Measurements from ENCODE around the gene ECE1.
"Not testable (repeated sequence)": the region's sequence is repeated elsewhere in the genome, so short reads cannot be mapped to it uniquely, and the experiment has no call there.

ECE1 gene

GRCh38 chr1:21246905-21247642 lies 43.2 kb downstream of the ECE1 start:
- DNase-seq: no peak

GRCh38 chr1:21245688-21246229 lies 44.5 kb downstream of the ECE1 start:
- no peak for DNase-seq

DNA sequence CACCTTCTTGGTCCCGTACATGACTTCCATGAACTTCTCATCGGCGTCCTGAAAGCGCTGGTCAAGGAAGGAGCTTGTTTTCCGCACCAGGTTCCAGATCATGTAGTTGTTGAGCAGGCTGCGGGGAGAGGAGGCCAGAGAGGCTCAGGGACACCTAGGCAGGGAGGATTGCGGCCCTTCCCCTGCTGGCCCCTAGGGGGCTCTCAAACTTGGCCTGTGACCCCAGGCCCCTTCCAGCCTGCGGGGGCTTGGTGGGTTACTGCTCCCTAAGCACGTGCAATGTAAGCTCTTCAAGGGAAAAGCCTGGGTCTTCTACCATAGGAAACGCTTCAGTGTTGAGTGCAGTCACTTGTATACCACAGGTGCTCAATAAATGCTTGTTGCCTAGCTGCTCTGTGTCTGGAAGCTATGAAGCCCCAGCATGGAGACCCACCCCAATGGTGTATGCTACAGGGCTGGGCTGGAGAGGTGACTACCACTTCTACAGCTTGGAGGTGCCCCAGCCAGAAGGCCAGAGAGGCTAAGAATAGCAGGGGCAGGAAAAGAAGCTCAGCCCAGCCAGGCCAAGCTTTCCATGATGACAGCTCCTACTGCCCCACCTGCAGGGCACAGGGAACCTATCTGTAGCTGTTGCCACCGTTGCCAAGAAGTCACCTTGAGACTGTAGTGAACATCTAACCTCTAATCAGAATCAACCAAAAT lies 45.1 kb downstream of the ECE1 start:
- DNase-seq: no peak

GRCh38 chr1:21244154-21244553 lies 46.1 kb downstream of the ECE1 start:
- DNase-seq: no peak

- no peak for DNase-seq
These were observed 47.4 kb downstream of the ECE1 start for GRCh38 chr1:21242846-21243245.

GRCh38 chr1:21241771-21242581 lies 48.3 kb downstream of the ECE1 start:
- DNase-seq: no peak

DNA sequence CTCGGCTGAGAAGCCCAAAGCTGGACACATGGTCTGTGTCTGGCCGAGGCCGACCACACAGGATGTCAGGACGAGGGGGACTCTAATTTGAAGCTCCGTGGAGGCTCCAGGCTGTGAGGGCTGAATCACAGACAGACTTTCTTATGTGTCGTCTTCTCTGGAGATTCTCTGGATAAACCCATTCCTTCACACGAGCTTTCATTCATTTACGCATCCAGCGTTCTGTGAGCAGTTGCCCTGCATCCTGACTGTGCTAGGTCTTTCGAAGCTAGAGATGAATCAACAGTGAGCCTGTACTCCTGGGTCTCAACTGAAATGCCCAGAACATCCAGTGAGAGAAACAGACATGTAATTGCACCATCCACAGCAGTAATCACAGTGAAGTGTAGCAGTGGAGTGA lies 49.6 kb downstream of the ECE1 start:
- DNase-seq: no peak

GRCh38 chr1:21239221-21239620 lies 51.0 kb downstream of the ECE1 start:
- no peak for DNase-seq

DNA sequence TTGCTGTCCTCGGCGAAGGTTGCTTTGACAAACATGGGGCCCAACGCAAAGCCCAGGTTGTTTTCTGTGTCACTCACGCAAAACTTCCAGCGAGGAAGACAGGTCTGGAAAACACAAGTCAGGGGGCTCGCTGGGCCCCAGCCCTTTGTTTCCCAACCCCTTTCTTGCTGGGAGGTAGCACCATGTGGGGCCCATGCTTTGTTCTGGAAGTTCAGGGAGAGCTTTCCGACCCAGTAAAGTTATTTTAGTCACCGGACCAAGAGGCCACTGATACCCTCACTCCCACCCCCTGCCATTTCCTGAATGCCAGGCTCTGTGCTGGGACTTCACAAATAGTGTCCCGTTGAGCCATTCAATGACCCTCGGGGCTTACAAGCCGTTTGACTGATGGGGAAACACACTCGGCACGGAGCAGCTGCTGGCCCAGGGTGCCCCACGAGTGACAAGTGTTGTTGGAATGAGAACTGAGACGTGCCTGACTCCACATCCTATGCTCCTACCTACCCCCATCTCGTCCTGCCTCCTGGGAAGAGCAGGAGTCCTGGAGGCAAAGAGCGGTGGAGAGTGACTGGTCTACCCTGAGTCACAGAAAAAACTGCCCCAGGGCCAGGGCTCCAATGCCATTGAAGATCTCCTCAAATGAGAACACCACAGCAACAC lies 52.0 kb downstream of the ECE1 start:
- no peak for DNase-seq

DNA sequence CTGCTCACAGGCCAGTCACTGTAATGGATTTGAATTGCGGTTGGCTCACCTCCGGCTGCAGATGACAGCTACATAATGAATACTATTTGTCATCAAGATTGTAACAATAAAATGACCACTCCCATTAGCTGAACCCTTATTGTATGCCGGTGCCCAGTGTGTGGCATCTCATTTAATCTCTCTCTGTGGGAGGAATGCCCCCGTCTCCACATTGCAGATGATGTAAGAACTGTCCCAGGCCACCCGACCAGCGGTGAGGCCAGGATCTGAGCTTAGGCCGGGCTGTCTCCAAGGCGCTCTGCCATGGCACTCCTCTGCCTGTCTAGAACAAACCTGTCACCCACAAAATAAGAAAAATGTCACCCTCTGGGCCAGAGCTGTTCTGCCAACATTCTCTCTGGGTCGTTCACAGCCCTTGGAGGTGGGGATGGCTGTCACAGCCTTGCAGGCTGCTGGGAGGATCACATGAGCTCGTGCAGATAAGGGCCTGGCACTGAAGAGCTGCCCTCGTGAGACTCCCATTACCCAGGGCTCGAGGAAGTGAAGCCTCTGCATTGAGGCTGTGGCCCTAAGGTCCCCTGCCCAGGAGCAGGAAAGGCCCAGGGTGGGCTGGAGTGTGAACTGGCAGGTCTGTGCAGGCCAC lies 52.7 kb downstream of the ECE1 start:
- DNase-seq: no peak

GRCh38 chr1:21236178-21236577 lies 54.1 kb downstream of the ECE1 start:
- DNase-seq: no peak

- DNase-seq: no peak
These were observed 55.5 kb downstream of the ECE1 start for GRCh38 chr1:21234779-21235178.

- no peak for DNase-seq
These were observed 56.8 kb downstream of the ECE1 start for GRCh38 chr1:21233490-21233889.

DNA sequence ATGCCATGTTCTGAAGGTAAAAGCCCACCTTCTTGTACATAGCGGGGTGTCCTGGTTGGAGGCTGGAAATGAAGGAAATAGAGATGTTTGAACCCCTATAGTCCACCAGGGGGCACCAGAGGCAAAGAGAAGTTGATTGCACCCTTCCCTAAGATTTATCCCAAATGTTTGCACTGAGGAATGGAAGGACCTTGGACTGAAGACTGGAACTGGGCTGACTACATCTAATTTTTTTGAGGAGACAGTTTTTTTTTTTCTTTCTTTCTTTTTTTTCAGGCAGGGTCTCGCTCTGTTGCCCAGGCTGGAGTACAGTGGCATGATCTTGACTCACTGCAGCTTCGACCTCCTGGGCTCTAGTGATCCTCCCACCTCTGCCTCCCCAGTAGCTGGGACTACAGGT lies 58.2 kb downstream of the ECE1 start:
- DNase-seq: peak in 3 of 6 experiments; percentile 9 to 52 (median 44)

DNA sequence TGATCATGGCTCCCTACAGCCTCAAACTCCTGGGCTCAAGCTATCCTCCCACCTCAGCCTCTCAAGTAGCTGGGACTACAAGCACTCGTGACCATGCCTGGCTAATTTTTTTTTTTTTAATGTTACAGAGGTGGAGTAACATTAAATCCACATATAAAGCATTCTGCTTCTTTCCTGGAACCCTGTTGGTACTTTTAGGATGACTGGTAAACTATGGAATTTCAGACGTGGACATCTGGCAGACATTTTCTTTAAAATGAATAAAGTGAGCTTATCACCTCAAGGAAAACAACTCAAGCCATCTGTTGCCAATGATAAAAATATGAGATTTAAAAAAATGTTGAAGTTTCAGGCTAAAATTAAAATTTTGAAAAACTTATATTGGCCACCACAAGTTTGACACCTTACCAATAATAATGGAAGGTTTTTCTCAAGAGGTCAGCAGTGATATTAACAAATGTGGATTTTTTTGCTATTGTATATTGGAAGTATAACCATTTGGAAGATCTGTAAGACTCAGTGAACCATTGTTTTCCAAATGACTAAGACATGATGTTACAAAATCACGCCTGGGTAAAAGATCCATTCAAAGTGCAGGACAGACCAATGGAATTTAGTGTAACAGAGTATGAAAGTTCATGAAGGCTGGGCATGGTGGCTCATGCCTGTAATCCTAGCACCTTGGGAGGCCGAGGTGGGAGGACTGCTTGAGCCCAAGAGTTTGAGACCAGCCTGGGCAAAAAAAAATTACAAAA lies 60.8 kb downstream of the ECE1 start:
- no peak for DNase-seq

- DNase-seq: not testable (repeated sequence)
These were observed 62.0 kb downstream of the ECE1 start for GRCh38 chr1:21228224-21228623.

DNA sequence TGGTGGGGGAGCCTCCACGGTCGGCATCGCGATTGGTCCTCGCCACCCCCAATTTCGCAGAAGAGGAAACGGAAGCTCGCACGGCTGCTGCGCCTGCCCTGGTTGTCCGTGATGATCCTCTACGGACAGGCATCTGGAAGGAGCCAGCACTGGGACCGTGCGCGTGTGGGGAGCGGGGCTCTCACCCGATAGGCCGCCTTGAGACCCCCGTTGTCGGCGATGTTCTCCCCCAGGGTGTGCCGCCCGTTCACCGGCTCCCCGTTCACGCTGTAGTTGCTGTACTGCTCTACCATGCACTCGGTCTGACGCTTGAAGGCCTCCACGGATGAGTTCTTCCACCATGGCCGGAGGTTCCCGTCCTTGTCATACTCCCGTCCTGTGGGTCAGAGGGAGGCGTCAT lies 65.2 kb downstream of the ECE1 start:
- DNase-seq: no peak

DNA sequence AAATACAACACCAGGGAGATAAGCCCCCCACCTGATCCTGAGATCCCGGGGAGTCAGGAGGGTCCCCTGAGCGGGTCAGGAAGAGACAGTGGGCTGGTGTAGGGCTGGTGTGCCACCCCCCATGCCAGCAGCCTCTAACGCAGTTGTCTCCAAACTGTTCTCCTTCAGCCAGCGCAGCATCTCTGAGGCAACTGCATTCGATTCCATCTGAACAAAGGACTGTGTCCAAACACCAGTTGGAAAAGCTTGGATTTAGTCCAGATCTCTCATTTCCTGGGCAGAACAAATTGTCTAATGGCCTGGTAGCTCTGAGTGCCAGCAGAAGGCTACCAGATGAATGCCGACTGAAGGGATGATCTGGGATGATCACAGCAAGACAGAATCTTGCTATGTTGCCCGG lies 69.4 kb downstream of the ECE1 start:
- no peak for DNase-seq

DNA sequence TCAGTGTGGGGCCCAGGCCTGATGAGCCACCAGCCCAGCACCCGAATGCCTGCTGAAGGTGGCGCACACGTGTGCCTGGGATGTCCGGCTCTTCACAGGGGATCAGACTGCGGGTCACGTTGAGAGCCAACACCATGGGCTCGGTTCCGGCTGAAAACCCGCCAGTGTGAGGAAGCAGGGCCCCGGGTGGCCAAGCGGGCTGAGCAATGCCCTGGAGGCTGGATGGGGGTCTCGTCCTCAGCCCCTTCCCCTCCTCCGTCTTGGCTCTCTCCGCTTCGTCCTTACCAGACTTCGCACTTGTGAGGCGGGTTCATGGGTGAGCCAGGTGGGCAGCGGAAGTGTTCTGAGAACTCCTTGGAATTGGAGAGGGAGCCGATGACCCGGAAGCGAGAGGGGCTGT lies 70.6 kb downstream of the ECE1 start:
- no peak for DNase-seq

DNA sequence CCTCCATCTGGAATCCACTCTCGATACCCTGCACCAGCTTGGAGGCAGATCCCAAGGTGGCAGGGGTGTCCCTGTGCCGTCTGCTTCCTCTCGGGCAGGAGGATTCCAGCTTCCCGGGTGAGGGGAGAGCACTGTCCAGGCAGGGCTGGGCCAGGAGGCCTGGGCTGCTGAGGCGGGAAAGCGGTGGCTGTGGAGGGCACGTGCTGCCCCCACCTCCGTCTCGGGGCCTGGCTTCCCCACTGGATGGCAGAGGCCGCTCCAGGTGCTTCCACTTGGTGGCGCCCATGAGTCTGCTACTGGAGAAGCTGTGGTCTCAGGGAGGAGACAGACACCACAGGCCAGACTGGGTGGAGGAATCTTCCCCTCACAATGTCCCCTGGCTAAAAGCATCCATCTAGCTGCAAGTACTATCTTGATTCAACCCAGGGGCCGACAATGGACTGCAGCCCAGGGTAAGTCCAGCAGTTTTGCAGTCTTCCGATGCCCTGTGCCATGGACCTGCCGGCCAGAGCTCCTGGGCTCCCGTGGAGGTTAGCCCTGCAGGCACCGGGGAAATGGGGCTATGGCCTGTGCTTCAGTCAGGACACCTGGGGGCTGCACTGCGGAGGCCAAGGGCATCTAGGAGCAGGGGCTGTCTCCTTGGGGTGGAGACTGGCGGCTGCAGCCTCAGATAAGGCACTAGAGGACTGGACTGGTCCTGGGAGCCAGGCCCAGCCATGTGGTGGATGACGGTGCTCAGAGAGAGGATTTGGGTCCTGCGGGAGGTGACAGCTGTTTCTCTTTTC lies 72.3 kb downstream of the ECE1 start:
- peak in 3 of 6 experiments; percentile 3 to 15 (median 7) for DNase-seq

All from stimulated activated naive CD4-positive, alpha-beta T cell (primary cell).